ENCODE results near the gene MRPL23. TPM values are rescaled to one million over a fixed set of nuclear protein-coding genes. Genes with fewer than 3 reads are reported as not detected.

Gene MRPL23
- total and polyA plus RNA-seq, 9 of the 15 experiments (the other 6 are each of a cell fraction or from before 2014, with no cell fraction given), result 0.44 to 109 (median 37.4) TPM

- TF ChIP-seq CBX2 (IDR thresholded peaks at IDR 0.05; ENCODE audit: insufficient read depth, low read length, poor library complexity, severe bottlenecking) (peak; percentile 55), RERE (CRISPR knock-in tag; IDR thresholded peaks at IDR 0.05; ENCODE audit: borderline replicate concordance) (no peak)
- FAIRE-seq (no peak), ATAC-seq (no peak), DNase-seq (ENCODE audit: extremely low read depth in 1 of 4, low spot score in 3 of 4) (no peak)
- Histone ChIP-seq H3K9ac (ENCODE audit: insufficient read depth in 1 of 2, low read depth in 2 of 2, low read length in 2 of 2) (no peak overlapping the region), H3K36me3 (ENCODE audit: control insufficient read depth, insufficient read depth, low read length) (no peaks in the 10 kb centered on the region), H3K9me1 (ENCODE audit: control insufficient read depth, insufficient read depth, low read length) (no peaks in the 10 kb centered on the region), H3K27ac (ENCODE audit: extremely low read depth, low read depth, low read length) (no peak overlapping the region), H3K4me1 (replicated peaks in 1 of 2; ENCODE audit: control insufficient read depth in 2 of 2, insufficient read depth in 2 of 2, low read length in 2 of 2) (no peaks in the 10 kb centered on the region), H3K79me2 (ENCODE audit: control insufficient read depth, insufficient read depth, low read length) (no peaks in the 10 kb centered on the region), H3K27me3 (ENCODE audit: control insufficient read depth in 2 of 2, insufficient read depth in 2 of 2, low read length in 2 of 2) (peaks cover 49 to 55% of the 10 kb centered on the region in 2 experiments), H3K4me3 (no peak overlapping the region), H3K9me3 (replicated peaks; ENCODE audit: control insufficient read depth, insufficient read depth, low read depth, low read length) (no peaks in the 10 kb centered on the region), H3K4me2 (ENCODE audit: insufficient read depth, low read length) (no peak overlapping the region), H2AFZ (ENCODE audit: low read depth, low read length) (no peak overlapping the region), H4K20me1 (replicated peaks; ENCODE audit: control insufficient read depth, insufficient read depth, low read length) (no peaks in the 10 kb centered on the region)
- intact Hi-C loops (cut with micrococcal nuclease) (no loop called here), in situ Hi-C loops (cut with MboI) (no loop called here)
- CTCF ChIA-PET (ENCODE audit: low intra/inter-chr PET ratio), result no interaction called here
- WGBS (ENCODE audit: insufficient coverage, low coverage, missing lambda C conversion rate), result under 1% methylated on average over 14 of the region's 14 CpGs
- POLR2A ChIA-PET, result interaction anchor here (1.2 kb wide), 1 partner anchor 67 kb away, joined by 4 read pairs; no protein-coding TSS in a partner anchor
- no TSS peak for BruUV-seq (replicated peaks)
These were observed 40.3 kb upstream of the MRPL23 start for GRCh38 chr11:1906611-1907423.

All from K562 (cell line).